GM12878 (cell line): ENCODE results near the gene ZFPM1. TPM values are rescaled to one million over a fixed set of nuclear protein-coding genes. Genes with fewer than 3 reads are reported as not detected.

Experiments
- ATAC-seq: fragments of 200-7000 bp; cut with Tn5 transposase; 3 replicates; pipeline ENCODE4 v1.9.1; 2020; ENCODE audit warnings: mild to moderate bottlenecking, moderate library complexity
- BruUV-seq: library from RNA; stranded (reverse); fragments of 400-500 nt; replicated peaks from 2 replicates; lab custom pipeline; 2021; lab: Mats Ljungman, UMichigan
- CTCF ChIA-PET: fragments of 300-600 bp; sonication (Branson Sonifier 250); formaldehyde crosslinking; extraction: SDS; loops from one replicate; lab custom pipeline; 2021; ENCODE audit warnings: inconsistent platforms; lab: Yijun Ruan, JAX
- POLR2A ChIA-PET: fragments of 350-600 bp; formaldehyde crosslinking; extraction: SDS; loops from one replicate; lab custom pipeline; 2021; ENCODE audit warnings: inconsistent platforms; lab: Charles Lee
- RAD21 ChIA-PET: fragments of 300-600 bp; sonication (Branson Sonifier 250); formaldehyde crosslinking; loops from one replicate; lab custom pipeline; 2023; ENCODE audit warnings: antibody characterized with exemption; ENCODE audit not compliant: unreplicated experiment; lab: Charles Lee
- SMC1A ChIA-PET: fragments of 300-600 bp; sonication (Branson Sonifier 250); formaldehyde crosslinking; loops from one replicate; lab custom pipeline; 2023; ENCODE audit not compliant: unreplicated experiment, uncharacterized antibody; lab: Charles Lee
- DNase-seq: peaks from one replicate; pipeline ENCODE4 v3.0.0-alpha.2; 2011; ENCODE audit warnings: low read depth, low spot score
- FAIRE-seq: peaks from 3 replicates; lab custom pipeline; 2011; peaks lifted over from hg19 to GRCh38; lab: Jason Lieb, UNC
- H2AFZ ChIP-seq: 2 replicates; pipeline ENCODE4 v1.6.0; 2011; ENCODE audit warnings: low read depth, low read length, control low read depth; ENCODE audit not compliant: control insufficient read depth
- H3K27ac ChIP-seq: 2 replicates; pipeline ENCODE4 v1.5.1; 2011; ENCODE audit warnings: control low read depth; ENCODE audit not compliant: control insufficient read depth, insufficient read depth
- H3K27me3 ChIP-seq, 2 experiments: replicated peaks in 1 of 2; 2 replicates each; pipeline versions ENCODE4 v1.6.0 to v1.6.1; 2011; ENCODE audit warnings: low read length in 1 of 2; ENCODE audit not compliant: control insufficient read depth in 2 of 2, insufficient read depth in 2 of 2
- H3K36me3 ChIP-seq, 2 experiments: 2 replicates each; pipeline ENCODE4 v1.5.1; 2011; ENCODE audit warnings: low read length in 1 of 2; ENCODE audit not compliant: control insufficient read depth in 2 of 2, insufficient read depth in 2 of 2
- H3K4me1 ChIP-seq: 2 replicates; pipeline ENCODE4 v1.6.1; 2011; ENCODE audit warnings: mild to moderate bottlenecking, low read length, moderate library complexity, mixed read lengths; ENCODE audit not compliant: control insufficient read depth, insufficient read depth
- H3K4me2 ChIP-seq: 2 replicates; pipeline ENCODE4 v1.6.0; 2011; ENCODE audit warnings: control low read depth; ENCODE audit not compliant: control insufficient read depth, insufficient read depth
- H3K4me3 ChIP-seq: fragments of 200-600 bp; sonication (generic); 2 replicates; pipeline ENCODE4 v1.5.1; 2016
- H3K79me2 ChIP-seq: 2 replicates; pipeline ENCODE4 v1.6.0; 2011; ENCODE audit warnings: low read length; ENCODE audit not compliant: control insufficient read depth, insufficient read depth
- H3K9ac ChIP-seq: 2 replicates; pipeline ENCODE4 v1.8.0; 2011; ENCODE audit warnings: low read length, control low read depth, mixed read lengths; ENCODE audit not compliant: control insufficient read depth, insufficient read depth
- H3K9me3 ChIP-seq: replicated peaks from 3 replicates; pipeline ENCODE4 v1.5.1; 2011; ENCODE audit warnings: mild to moderate bottlenecking, low read length; ENCODE audit not compliant: control insufficient read depth, insufficient read depth
- H4K20me1 ChIP-seq: 2 replicates; pipeline ENCODE4 v1.6.0; 2011; ENCODE audit not compliant: control insufficient read depth, insufficient read depth
- BHLHE40 ChIP-seq, 2 experiments: fragments of 450-650 bp in 1 of 2; IDR thresholded peaks; 2 replicates each; pipeline ENCODE4 v1.6.1; 2011 to 2017; ENCODE audit warnings: low read depth in 2 of 2, borderline replicate concordance in 1 of 2, improper control_type of control experiment in 1 of 2, low read length in 1 of 2, mild to moderate bottlenecking in 1 of 2
- CHD1 ChIP-seq: IDR thresholded peaks from 2 replicates; pipeline ENCODE4 v1.6.1; 2012; ENCODE audit warnings: low read depth, low read length, improper control_type of control experiment
- CHD2 ChIP-seq: IDR thresholded peaks from 2 replicates; pipeline ENCODE4 v1.6.1; 2011; ENCODE audit warnings: low read depth, low read length, improper control_type of control experiment, borderline replicate concordance
- CREM ChIP-seq: IDR thresholded peaks from 2 replicates; pipeline ENCODE4 v1.6.1; 2014; ENCODE audit warnings: antibody characterized with exemption, low read depth
- ESRRA ChIP-seq: IDR thresholded peaks from 2 replicates; pipeline ENCODE4 v1.6.1; 2012; ENCODE audit warnings: mild to moderate bottlenecking, low read length, improper control_type of control experiment
- ETV6 ChIP-seq, 2 experiments: fragments of 450-650 bp in 1 of 2; IDR thresholded peaks in 1 of 2; conservative IDR thresholded peaks in 1 of 2; 2 replicates each; pipeline ENCODE4 v1.6.1; 2014; ENCODE audit warnings: antibody characterized with exemption in 1 of 2, borderline replicate concordance in 1 of 2, low read depth in 1 of 2, mild to moderate bottlenecking in 1 of 2, moderate library complexity in 1 of 2
- EZH2 ChIP-seq: IDR thresholded peaks from 2 replicates; pipeline ENCODE4 v1.6.1; 2012; ENCODE audit warnings: low read depth, mild to moderate bottlenecking, control low read depth, inconsistent platforms, low read length, borderline replicate concordance; ENCODE audit not compliant: control insufficient read depth
- GABPA ChIP-seq: IDR thresholded peaks from 2 replicates; pipeline ENCODE4 v1.6.1; 2014; ENCODE audit warnings: antibody characterized with exemption, low read depth, mild to moderate bottlenecking, inconsistent platforms
- HDGF ChIP-seq: fragments of 450-650 bp; IDR thresholded peaks from 2 replicates; pipeline ENCODE4 v1.6.1; 2016; ENCODE audit warnings: antibody characterized with exemption
- IRF5 ChIP-seq: fragments of 450-650 bp; IDR thresholded peaks from 2 replicates; pipeline ENCODE4 v1.6.1; 2017; ENCODE audit warnings: borderline replicate concordance
- KDM1A ChIP-seq: fragments of 200-600 bp; sonication (generic); IDR thresholded peaks from 2 replicates; pipeline ENCODE4 v1.6.1; 2016; ENCODE audit warnings: borderline replicate concordance
- MTA3 ChIP-seq: IDR thresholded peaks from 2 replicates; pipeline ENCODE4 v1.6.1; 2012; ENCODE audit warnings: low read length, inconsistent platforms, borderline replicate concordance
- NFIC ChIP-seq: IDR thresholded peaks from 2 replicates; pipeline ENCODE4 v1.6.1; 2012; ENCODE audit warnings: low read depth, mild to moderate bottlenecking, inconsistent platforms, low read length, moderate library complexity
- NFXL1 ChIP-seq: fragments of 450-650 bp; IDR thresholded peaks from 2 replicates; pipeline ENCODE4 v1.6.1; 2017; ENCODE audit warnings: antibody characterized with exemption, mild to moderate bottlenecking, borderline replicate concordance
- PAX8 ChIP-seq: fragments of 450-650 bp; IDR thresholded peaks from 2 replicates; pipeline ENCODE4 v1.6.1; 2017; ENCODE audit warnings: mild to moderate bottlenecking, moderate library complexity
- PML ChIP-seq: IDR thresholded peaks from 2 replicates; pipeline ENCODE4 v1.6.1; 2012; ENCODE audit warnings: low read length, inconsistent platforms
- RCOR1 ChIP-seq: conservative IDR thresholded peaks from 2 replicates; pipeline ENCODE4 v1.6.1; 2012; ENCODE audit warnings: low read depth, low read length, improper control_type of control experiment
- STAT3 ChIP-seq: IDR thresholded peaks from 2 replicates; pipeline ENCODE4 v1.6.1; 2011; ENCODE audit warnings: low read depth, low read length, improper control_type of control experiment
- SUPT20H ChIP-seq: IDR thresholded peaks from 2 replicates; pipeline ENCODE4 v1.6.1; 2011; ENCODE audit warnings: low read depth, mild to moderate bottlenecking, low read length, moderate library complexity, borderline replicate concordance; ENCODE audit not compliant: control insufficient read depth
- ZNF384 ChIP-seq: IDR thresholded peaks from 2 replicates; pipeline ENCODE4 v1.6.1; 2012; ENCODE audit warnings: low read depth, mild to moderate bottlenecking, low read length, improper control_type of control experiment, borderline replicate concordance
- WGBS: methylation state at CpG from one replicate; pipeline ENCODE4 v1.1.6; 2016; ENCODE audit warnings: low lambda C conversion rate; ENCODE audit not compliant: insufficient replicate concordance, insufficient coverage; ENCODE audit errors: missing lambda C conversion rate; 5-methylcytosine and 5-hydroxymethylcytosine counted together
- in situ Hi-C: fragments of 300-500 bp; cut with MboI; formaldehyde crosslinking; loops from 9 replicates; pipeline ENCODE4 v1.14.3; 2018; ENCODE audit warnings: mixed read lengths
- intact Hi-C: fragments of 100-400 bp; cut with micrococcal nuclease; formaldehyde crosslinking; loops from one replicate; pipeline ENCODE4 v1.14.2; 2022; ENCODE audit not compliant: unreplicated experiment
- polyA plus RNA-seq, 11 experiments: library from polyadenylated mRNA; depleted of rRNA in 4 of 11; unstranded in 6 of 11; stranded (reverse) in 5 of 11; fragments of >200 nt; fragmentation: Nextera tagmentation in 4 of 11; fragmentation: Illumina TruSeq in 1 of 11; extraction: Ambion mirVana in 4 of 11; extraction: Trizol in 1 of 11; gene quantifications; 1 replicate in 1 of 11; 2 replicates in 10 of 11; pipeline versions ENCODE4 v1.2.1 to v1.2.3, GENCODE V29; 2011 to 2016; ENCODE audit warnings: inconsistent platforms in 2 of 11, missing spikeins in 2 of 11, low read depth in 1 of 11
- total RNA-seq, 4 experiments: library from RNA; depleted of rRNA in 3 of 4; stranded (reverse); fragments of >200 nt in 3 of 4; fragmentation: Illumina TruSeq in 1 of 4; extraction: Trizol in 1 of 4; gene quantifications; 2 replicates each; pipeline versions ENCODE4 v1.2.1 to v1.2.3, GENCODE V29; 2013 to 2021

Gene ZFPM1
- total and polyA plus RNA-seq, 10 of the 15 experiments (the other 5 are each of a cell fraction or from before 2014, with no cell fraction given): 0.02 to 5.1 (median 0.30) TPM

- no peak overlapping the region for H3K9ac ChIP-seq
- FAIRE-seq (no peak), ATAC-seq (no peak), DNase-seq (no peak)
- intact Hi-C loops (no loop called here), in situ Hi-C loops (no loop called here)
- H3K27me3 ChIP-seq: no peaks in the 10 kb centered on the region
- TF ChIP-seq IRF5: no peak
- TF ChIP-seq KDM1A: no peak
- TF ChIP-seq ZNF384: no peak
- no peak for TF ChIP-seq BHLHE40 (IDR thresholded peaks at IDR 0.05; ENCODE audit: borderline replicate concordance in 1 of 2, low read depth in 2 of 2, low read length in 1 of 2)
- no peak for TF ChIP-seq NFXL1
- TF ChIP-seq STAT3: no peak
- TF ChIP-seq MTA3: no peak
- TF ChIP-seq HDGF: no peak
- TF ChIP-seq SUPT20H: no peak
- TF ChIP-seq EZH2: no peak
- no peak for TF ChIP-seq NFIC
- TF ChIP-seq RCOR1: no peak
- no peak for TF ChIP-seq CHD2
- no peak for TF ChIP-seq PML
- no peak for TF ChIP-seq ESRRA
- TF ChIP-seq PAX8: no peak
- no peak for TF ChIP-seq ETV6 (conservative IDR thresholded peaks at IDR 0.05 in 1 of 2, IDR thresholded peaks at IDR 0.05 in 1 of 2; ENCODE audit: borderline replicate concordance in 1 of 2, low read depth in 1 of 2)
- TF ChIP-seq GABPA: no peak
- no peak for TF ChIP-seq CREM
- TF ChIP-seq CHD1: no peak
- H3K27ac ChIP-seq: no peak overlapping the region
- no peaks in the 10 kb centered on the region for H3K4me1 ChIP-seq
- ChIA-PET CTCF (no interaction called here), POLR2A (no interaction called here), SMC1A (no interaction called here), RAD21 (no interaction called here)
- H3K9me3 ChIP-seq: no peaks in the 10 kb centered on the region
- no peak overlapping the region for H3K4me3 ChIP-seq
- H3K36me3 ChIP-seq: peaks cover 0 to 1% of the 10 kb centered on the region in 2 experiments; a peak in 2 of 4 replicates
- no peaks in the 10 kb centered on the region for H3K79me2 ChIP-seq
- no peak overlapping the region for H2AFZ ChIP-seq
- no peak overlapping the region for H3K4me2 ChIP-seq
- BruUV-seq: no TSS peak
- no peaks in the 10 kb centered on the region for H4K20me1 ChIP-seq
- 85% methylated on average over 36 of the region's 43 CpGs for WGBS
Measured at GRCh38 chr16:88494335-88495154, 41.5 kb downstream of the ZFPM1 start.
